ENCODE data around the gene PEX12.
"Not testable (repeated sequence)": the region's sequence is repeated elsewhere in the genome, so short reads cannot be mapped to it uniquely, and the experiment has no call there.

The PEX12 gene

DNA sequence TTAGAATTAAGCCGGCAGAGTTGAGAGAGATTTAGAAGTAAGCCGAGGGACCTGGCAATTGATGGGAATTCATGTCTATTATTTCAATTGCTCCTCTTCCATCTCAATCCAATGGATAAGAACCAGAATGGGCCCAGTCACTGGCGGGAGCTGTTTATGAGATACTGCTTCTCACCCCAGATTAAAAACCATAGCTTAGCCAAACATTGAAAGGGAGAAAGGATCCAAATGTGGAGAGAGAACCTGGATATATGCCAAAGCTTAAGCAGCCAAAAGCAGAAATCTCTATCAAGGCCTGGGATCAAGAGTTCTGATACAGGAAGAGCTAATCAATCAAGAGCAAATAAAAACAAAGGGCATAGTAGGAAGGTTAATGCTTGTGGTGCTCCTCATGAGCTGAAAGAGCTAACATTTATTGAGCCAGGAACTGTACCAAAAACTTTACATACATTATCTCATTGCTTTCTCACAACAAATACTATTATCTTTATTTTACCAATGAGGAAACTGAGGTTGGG is 43.7 kb downstream of the PEX12 start:
- DNase-seq = no peak

DNA sequence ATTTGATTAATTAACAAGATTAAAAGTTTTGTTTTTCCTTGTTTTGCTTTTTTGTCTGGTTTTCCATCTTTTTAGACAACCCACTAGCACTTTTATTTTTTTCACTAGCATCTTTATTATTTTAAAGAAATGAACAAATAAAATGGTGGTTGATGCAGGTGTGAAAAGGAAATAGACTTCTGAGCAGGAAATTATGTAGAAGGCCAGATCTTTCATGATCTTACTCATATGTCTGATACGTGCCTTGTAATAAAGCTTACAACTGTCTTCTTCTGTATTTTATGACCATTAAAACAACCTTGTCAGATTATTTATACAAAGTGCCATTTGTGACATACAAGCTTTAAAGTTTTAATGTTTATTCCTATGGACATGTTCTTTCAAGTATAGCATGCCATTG is 47.2 kb downstream of the PEX12 start:
- no peak for DNase-seq

DNA sequence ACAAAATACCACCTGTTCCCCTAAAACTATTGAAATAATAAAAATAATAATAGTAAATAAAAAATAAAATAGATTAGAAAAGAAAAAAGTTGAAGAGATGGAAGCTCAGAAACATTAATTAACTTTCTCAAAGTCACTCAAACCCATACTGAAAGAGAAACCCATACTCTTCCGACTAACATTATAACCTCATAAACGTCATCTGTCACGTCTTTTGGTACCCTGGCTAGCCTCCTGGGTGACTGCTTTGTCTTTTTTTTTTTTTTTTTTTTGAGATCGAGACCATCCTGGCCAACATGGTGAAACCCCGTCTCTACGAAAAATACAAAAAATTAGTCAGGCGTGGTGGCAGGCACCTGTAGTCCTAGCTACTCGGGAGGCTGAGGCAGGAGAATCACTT is 48.5 kb downstream of the PEX12 start:
- DNase-seq = no peak

- not testable (repeated sequence) for DNase-seq
Measured at GRCh38 chr17:35529326-35529725, 49.0 kb downstream of the PEX12 start.

Data from islet precursor cell (in vitro differentiated cells).